Endothelial cell (in vitro differentiated cells): ENCODE results near the gene PCGF5. TPM values are rescaled to one million over a fixed set of nuclear protein-coding genes. Genes with fewer than 3 reads are reported as not detected.

Experiments
- DNase-seq: peaks from one replicate; pipeline ENCODE4 v3.0.0; 2021; ENCODE audit warnings: low spot score
- H3K27ac Mint-ChIP-seq: one replicate; pipeline ENCODE4 v1.8.0; 2021; ENCODE audit warnings: mixed read lengths, inconsistent platforms; ENCODE audit not compliant: unreplicated experiment
- H3K27me3 Mint-ChIP-seq: one replicate; pipeline ENCODE4 v1.8.0; 2021; ENCODE audit warnings: mild to moderate bottlenecking, moderate library complexity, mixed read lengths, inconsistent platforms; ENCODE audit not compliant: unreplicated experiment
- H3K36me3 Mint-ChIP-seq: one replicate; pipeline ENCODE4 v1.8.0; 2021; ENCODE audit warnings: mild to moderate bottlenecking, low read depth, mixed read lengths, inconsistent platforms; ENCODE audit not compliant: unreplicated experiment
- H3K4me1 Mint-ChIP-seq: one replicate; pipeline ENCODE4 v1.8.0; 2021; ENCODE audit warnings: mild to moderate bottlenecking, mixed read lengths, inconsistent platforms; ENCODE audit not compliant: unreplicated experiment
- H3K4me3 Mint-ChIP-seq: one replicate; pipeline ENCODE4 v1.8.0; 2021; ENCODE audit warnings: mild to moderate bottlenecking, mixed read lengths, inconsistent platforms; ENCODE audit not compliant: unreplicated experiment
- H3K9me3 Mint-ChIP-seq: one replicate; pipeline ENCODE4 v1.8.0; 2021; ENCODE audit warnings: mixed read lengths, inconsistent platforms; ENCODE audit not compliant: unreplicated experiment
- CTCF ChIP-seq: fragments of 200-600 bp; sonication (generic); IDR thresholded peaks from one replicate; pipeline ENCODE4 v1.5.0; 2021; ENCODE audit warnings: antibody characterized with exemption; ENCODE audit not compliant: unreplicated experiment
- total RNA-seq: library from RNA; stranded (reverse); fragmentation: NEBNext Ultra II Directional; extraction: Animal tissue kit (Norgen Biotek cat#: 25700); gene quantifications from one replicate; pipeline ENCODE4 v1.2.1, GENCODE V29; 2021; ENCODE audit not compliant: unreplicated experiment

Gene PCGF5
- total RNA-seq, 1 donor from 2014 or later = 21.5 TPM

- Mint-ChIP-seq H3K27ac (no peak overlapping the region), H3K27me3 (peaks cover 4% of the 10 kb centered on the region), H3K9me3 (no peaks in the 10 kb centered on the region), H3K4me3 (no peak overlapping the region), H3K4me1 (no peaks in the 10 kb centered on the region), H3K36me3 (peaks cover 4% of the 10 kb centered on the region)
- no peak for TF ChIP-seq CTCF
- DNase-seq = no peak
These were observed 28.9 kb upstream of the PCGF5 start for GRCh38 chr10:91191584-91191919.

- no peak for DNase-seq
These were observed 25.8 kb upstream of the PCGF5 start for GRCh38 chr10:91194497-91195179.

GRCh38 chr10:91196268-91197048, 24.0 kb upstream of the PCGF5 start:
- Mint-ChIP-seq H3K36me3 (peaks cover 7% of the 10 kb centered on the region), H3K9me3 (no peaks in the 10 kb centered on the region), H3K27ac (no peak overlapping the region), H3K4me1 (peaks cover 7% of the 10 kb centered on the region), H3K4me3 (no peak overlapping the region), H3K27me3 (peaks cover 3% of the 10 kb centered on the region)
- DNase-seq = no peak
- no peak for TF ChIP-seq CTCF

More at GRCh38 chr10:91194497-91195179, 25.8 kb upstream of the PCGF5 start:
- H3K36me3 Mint-ChIP-seq = peaks cover 7% of the 10 kb centered on the region
- TF ChIP-seq CTCF = no peak
- H3K9me3 Mint-ChIP-seq = no peaks in the 10 kb centered on the region
- no peak overlapping the region for H3K27ac Mint-ChIP-seq
- H3K4me3 Mint-ChIP-seq = no peak overlapping the region
- H3K27me3 Mint-ChIP-seq = peaks cover 3% of the 10 kb centered on the region
- H3K4me1 Mint-ChIP-seq = no peaks in the 10 kb centered on the region

- H3K9me3 Mint-ChIP-seq = no peaks in the 10 kb centered on the region
- peaks cover 3% of the 10 kb centered on the region for H3K27me3 Mint-ChIP-seq
- H3K27ac Mint-ChIP-seq = no peak overlapping the region
- H3K36me3 Mint-ChIP-seq = peaks cover 7% of the 10 kb centered on the region
- no peak for TF ChIP-seq CTCF
- H3K4me1 Mint-ChIP-seq = peaks cover 7% of the 10 kb centered on the region
- no peak overlapping the region for H3K4me3 Mint-ChIP-seq
- no peak for DNase-seq
These were observed 23.3 kb upstream of the PCGF5 start for GRCh38 chr10:91197127-91197526.

GRCh38 chr10:91198781-91199180, 21.7 kb upstream of the PCGF5 start:
- Mint-ChIP-seq H3K27ac (no peak overlapping the region), H3K27me3 (peaks cover 1% of the 10 kb centered on the region), H3K36me3 (peaks cover 5% of the 10 kb centered on the region), H3K4me3 (no peak overlapping the region), H3K4me1 (peaks cover 7% of the 10 kb centered on the region), H3K9me3 (no peaks in the 10 kb centered on the region)
- DNase-seq = no peak
- TF ChIP-seq CTCF = no peak
